B cell (primary cell): Measurements from ENCODE around the gene TWF1. TPM values are rescaled to one million over a fixed set of nuclear protein-coding genes. Genes with fewer than 3 reads are reported as not detected.

ENCODE experiments used
- ATAC-seq: fragments of 200-7000 bp; cut with Tn5 transposase; one replicate; pipeline ENCODE4 v1.10.0; 2021; ENCODE audit warnings: low read depth, mild to moderate bottlenecking, moderate number of reproducible peaks, moderate library complexity
- CTCF ChIA-PET: fragments of 350-600 bp; sonication (Branson Sonifier 250); formaldehyde crosslinking; loops from one replicate; lab custom pipeline; 2021; ENCODE audit warnings: antibody characterized with exemption, inconsistent platforms; lab: Charles Lee
- POLR2A ChIA-PET: fragments of 350-600 bp; sonication (Branson Sonifier 250); formaldehyde crosslinking; loops from one replicate; lab custom pipeline; 2021; ENCODE audit warnings: antibody characterized with exemption; lab: Charles Lee
- DNase-seq: peaks from one replicate; pipeline ENCODE4 v3.0.0; 2013
- H2AFZ ChIP-seq: 2 replicates; pipeline ENCODE4 v1.6.1; 2012; ENCODE audit warnings: mild to moderate bottlenecking, low read depth, low read length; ENCODE audit not compliant: insufficient read depth, poor library complexity, severe bottlenecking
- H3K27ac ChIP-seq, 2 donors: 1 replicate in 1 of 2; 2 replicates in 1 of 2; pipeline ENCODE4 v1.5.1; 2012 to 2013; ENCODE audit warnings: low read length in 2 of 2, mild to moderate bottlenecking in 2 of 2, moderate library complexity in 1 of 2
- H3K27me3 ChIP-seq, 4 experiments: fragments of 200-600 bp in 1 of 4; sonication (generic) in 1 of 4; replicated peaks in 1 of 4; 1 replicate in 2 of 4; 2 replicates in 2 of 4; pipeline versions ENCODE4 v1.6.1 to v1.7.0; 2013 to 2016; ENCODE audit warnings: low read length in 3 of 4, mild to moderate bottlenecking in 2 of 4, mixed read lengths in 1 of 4, moderate library complexity in 1 of 4; ENCODE audit not compliant: insufficient read depth in 4 of 4, control insufficient read depth in 3 of 4; ENCODE audit errors: control extremely low read depth in 1 of 4
- H3K36me3 ChIP-seq, 2 experiments: replicated peaks in 1 of 2; 1 replicate in 1 of 2; 2 replicates in 1 of 2; pipeline versions ENCODE4 v1.6.1 to v1.7.1; 2013; ENCODE audit warnings: low read length in 1 of 2; ENCODE audit not compliant: insufficient read depth in 2 of 2, control insufficient read depth in 1 of 2; ENCODE audit errors: control extremely low read depth in 1 of 2, extremely low read depth in 1 of 2
- H3K4me1 ChIP-seq, 2 donors: fragments of 200-600 bp in 1 of 2; sonication (generic) in 1 of 2; 1 replicate in 1 of 2; 2 replicates in 1 of 2; pipeline versions ENCODE4 v1.5.1 to v1.6.1; 2013 to 2017; ENCODE audit warnings: low read length in 2 of 2; ENCODE audit not compliant: control insufficient read depth in 2 of 2, insufficient read depth in 2 of 2
- H3K4me2 ChIP-seq: replicated peaks from 2 replicates; pipeline ENCODE3; 2012; ENCODE audit warnings: mild to moderate bottlenecking, low read depth, low read length; ENCODE audit not compliant: poor library complexity, severe bottlenecking
- H3K4me3 ChIP-seq, 5 experiments: fragments of 200-600 bp in 1 of 5; sonication (generic) in 1 of 5; 1 replicate in 3 of 5; 2 replicates in 2 of 5; pipeline versions ENCODE4 v1.5.1 to v1.7.0; 2011 to 2016; ENCODE audit warnings: low read length in 4 of 5, mild to moderate bottlenecking in 4 of 5, low read depth in 2 of 5, control low read depth in 1 of 5, moderate library complexity in 1 of 5; ENCODE audit not compliant: insufficient read depth in 1 of 5; ENCODE audit errors: control extremely low read depth in 1 of 5, extremely low read depth in 1 of 5
- H3K79me2 ChIP-seq: fragments of 200-600 bp; sonication (generic); one replicate; pipeline ENCODE4 v1.6.0; 2016; ENCODE audit warnings: low read length; ENCODE audit not compliant: control insufficient read depth, insufficient read depth
- H3K9ac ChIP-seq: fragments of 200-600 bp; sonication (generic); 2 replicates; pipeline ENCODE4 v1.6.1; 2017; ENCODE audit warnings: mild to moderate bottlenecking, low read length, moderate library complexity
- H3K9me3 ChIP-seq, 3 donors: one replicate each; pipeline versions ENCODE4 v1.6.1 to v1.7.1; 2013; ENCODE audit warnings: low read length in 2 of 3; ENCODE audit not compliant: control insufficient read depth in 2 of 3, insufficient read depth in 1 of 3; ENCODE audit errors: control extremely low read depth in 1 of 3
- H4K20me1 ChIP-seq: 2 replicates; pipeline ENCODE4 v1.6.0; 2012; ENCODE audit warnings: mild to moderate bottlenecking, low read length; ENCODE audit not compliant: insufficient read depth, control insufficient read depth, poor library complexity, severe bottlenecking
- H3K27ac Mint-ChIP-seq: one replicate; pipeline ENCODE4 v1.8.0; 2021; ENCODE audit warnings: mixed read lengths
- H3K27me3 Mint-ChIP-seq: one replicate; pipeline ENCODE4 v1.8.0; 2021; ENCODE audit warnings: mixed read lengths
- H3K4me1 Mint-ChIP-seq: one replicate; pipeline ENCODE4 v1.8.0; 2021; ENCODE audit warnings: mixed read lengths
- H3K4me3 Mint-ChIP-seq: one replicate; pipeline ENCODE4 v1.8.0; 2021; ENCODE audit warnings: mixed read lengths
- H3K9me3 Mint-ChIP-seq: one replicate; pipeline ENCODE4 v1.8.0; 2022; ENCODE audit warnings: mixed read lengths; ENCODE audit not compliant: insufficient read depth
- EZH2 ChIP-seq: IDR thresholded peaks from 2 replicates; pipeline ENCODE4 v1.6.1; 2012; ENCODE audit warnings: borderline replicate concordance, low read depth, mild to moderate bottlenecking, moderate library complexity, low read length; ENCODE audit not compliant: insufficient read depth, poor library complexity, severe bottlenecking
- intact Hi-C: fragments of 100-400 bp; cut with micrococcal nuclease; formaldehyde crosslinking; loops from one replicate; pipeline ENCODE4 v1.10.0; 2022
- polyA plus RNA-seq: library from polyadenylated mRNA; depleted of rRNA; stranded (reverse); fragments of >200 nt; gene quantifications from 2 replicates; pipeline ENCODE4 v1.2.3, GENCODE V29; 2012
- total RNA-seq, 2 donors: library from RNA; stranded (reverse); fragments of 120-200 nt in 1 of 2; gene quantifications; 1 replicate in 1 of 2; 2 replicates in 1 of 2; pipeline versions ENCODE4 v1.2.3 to v1.2.4, GENCODE V29; 2013 to 2022
- TF ChIP-seq, protein P1 (sequence below): fragments of 200-600 bp; IDR thresholded peaks from one replicate; pipeline ENCODE4 v1.8.0; 2022; ENCODE audit warnings: antibody characterized with exemption, mild to moderate bottlenecking

Gene TWF1
- total and polyA plus RNA-seq, 2 donors (not counting 1 experiment from before 2014, with no cell fraction given): 19.6 to 34.3 TPM

GRCh38 chr12:43789941-43790340, 16.2 kb downstream of the TWF1 start:
- Histone ChIP-seq H3K9me3 (no peaks in the 10 kb centered on the region), H3K36me3 (peaks cover 10 to 24% of the 10 kb centered on the region in 2 experiments), H3K27ac (no peak overlapping the region), H2AFZ (no peak overlapping the region), H4K20me1 (no peaks in the 10 kb centered on the region), H3K4me3 (no peak overlapping the region), H3K4me2 (no peak overlapping the region), H3K27me3 (no peaks in the 10 kb centered on the region), H3K79me2 (no peaks in the 10 kb centered on the region), H3K9ac (no peak overlapping the region), H3K4me1 (no peaks in the 10 kb centered on the region)
- ATAC-seq: no peak
- Mint-ChIP-seq H3K9me3 (no peaks in the 10 kb centered on the region), H3K4me1 (peaks cover 4% of the 10 kb centered on the region), H3K4me3 (no peak overlapping the region), H3K27me3 (no peaks in the 10 kb centered on the region), H3K27ac (no peak overlapping the region)
- ChIA-PET CTCF (interaction anchor here (1.7 kb wide), 1 partner anchor 92 kb away, joined by 4 read pairs; no protein-coding TSS in a partner anchor), POLR2A (no interaction called here)
- intact Hi-C loops: no loop called here
- TF ChIP-seq, protein P1, sequence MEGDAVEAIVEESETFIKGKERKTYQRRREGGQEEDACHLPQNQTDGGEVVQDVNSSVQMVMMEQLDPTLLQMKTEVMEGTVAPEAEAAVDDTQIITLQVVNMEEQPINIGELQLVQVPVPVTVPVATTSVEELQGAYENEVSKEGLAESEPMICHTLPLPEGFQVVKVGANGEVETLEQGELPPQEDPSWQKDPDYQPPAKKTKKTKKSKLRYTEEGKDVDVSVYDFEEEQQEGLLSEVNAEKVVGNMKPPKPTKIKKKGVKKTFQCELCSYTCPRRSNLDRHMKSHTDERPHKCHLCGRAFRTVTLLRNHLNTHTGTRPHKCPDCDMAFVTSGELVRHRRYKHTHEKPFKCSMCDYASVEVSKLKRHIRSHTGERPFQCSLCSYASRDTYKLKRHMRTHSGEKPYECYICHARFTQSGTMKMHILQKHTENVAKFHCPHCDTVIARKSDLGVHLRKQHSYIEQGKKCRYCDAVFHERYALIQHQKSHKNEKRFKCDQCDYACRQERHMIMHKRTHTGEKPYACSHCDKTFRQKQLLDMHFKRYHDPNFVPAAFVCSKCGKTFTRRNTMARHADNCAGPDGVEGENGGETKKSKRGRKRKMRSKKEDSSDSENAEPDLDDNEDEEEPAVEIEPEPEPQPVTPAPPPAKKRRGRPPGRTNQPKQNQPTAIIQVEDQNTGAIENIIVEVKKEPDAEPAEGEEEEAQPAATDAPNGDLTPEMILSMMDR: no peak
- TF ChIP-seq EZH2: no peak
- DNase-seq: no peak

DNA sequence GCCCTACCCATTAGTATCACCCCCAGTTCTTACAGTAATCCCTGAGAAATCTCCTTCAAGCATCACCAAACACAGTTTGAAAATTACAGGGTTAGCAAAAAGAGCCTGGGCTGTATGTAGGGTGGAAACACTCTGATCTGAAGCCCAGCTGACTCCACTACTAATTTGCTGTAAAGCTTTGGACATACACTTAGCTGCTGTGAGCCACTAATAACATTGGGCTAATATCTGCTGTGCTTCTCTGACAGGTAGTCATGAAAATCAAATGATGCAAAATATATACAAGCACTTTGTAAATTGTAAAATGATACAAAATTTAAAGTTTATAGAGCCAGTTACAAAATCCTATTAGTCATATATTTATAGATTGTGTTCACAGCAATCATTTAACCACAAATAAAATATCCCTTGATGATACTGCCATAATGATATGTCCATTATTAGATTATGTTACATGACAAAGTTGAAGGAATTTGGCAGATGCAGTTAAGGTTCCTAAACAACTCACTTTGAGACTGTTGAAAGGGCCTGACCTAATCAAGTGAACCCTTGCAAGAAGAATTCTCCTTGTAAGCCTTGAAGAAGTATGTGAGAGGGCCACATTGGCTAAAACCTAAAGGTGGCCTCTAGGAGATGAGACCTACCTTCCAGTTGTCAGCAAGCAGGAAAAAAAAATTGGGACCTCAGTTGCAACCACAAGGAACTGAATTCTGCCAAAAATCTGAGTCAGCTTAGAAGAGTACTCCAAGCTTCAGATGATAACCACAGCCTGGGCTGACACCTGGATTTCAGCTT, 19.0 kb downstream of the TWF1 start:
- Mint-ChIP-seq H3K27ac (no peak overlapping the region), H3K9me3 (no peaks in the 10 kb centered on the region), H3K4me1 (peaks cover 3% of the 10 kb centered on the region), H3K4me3 (no peak overlapping the region), H3K27me3 (no peaks in the 10 kb centered on the region)
- TF ChIP-seq, protein P1: no peak
- no peak for TF ChIP-seq EZH2
- Histone ChIP-seq H3K4me2 (no peak overlapping the region), H3K4me1 (no peaks in the 10 kb centered on the region), H3K9me3 (no peaks in the 10 kb centered on the region), H3K9ac (no peak overlapping the region), H3K4me3 (no peak overlapping the region), H3K27ac (no peak overlapping the region), H3K27me3 (no peaks in the 10 kb centered on the region), H4K20me1 (no peaks in the 10 kb centered on the region), H3K79me2 (no peaks in the 10 kb centered on the region), H2AFZ (no peak overlapping the region), H3K36me3 (peaks cover 13 to 51% of the 10 kb centered on the region in 2 experiments)
- DNase-seq: no peak
- CTCF ChIA-PET: interaction anchor here (0.9 kb wide), 1 partner anchor 9 kb away, joined by 3 read pairs; no protein-coding TSS in a partner anchor
- POLR2A ChIA-PET: no interaction called here
- no peak for ATAC-seq
- intact Hi-C loops: no loop called here
